Upper lobe of right lung (tissue), 1 donor: Measurements from ENCODE around the gene KRTAP9-6. TPM values are rescaled to one million over a fixed set of nuclear protein-coding genes. Genes with fewer than 3 reads are reported as not detected.
"Not testable (repeated sequence)": the region's sequence is repeated elsewhere in the genome, so short reads cannot be mapped to it uniquely, and the experiment has no call there.

Source experiments
- ATAC-seq: fragments of 200-7000 bp; cut with Tn5 transposase; one replicate; pipeline ENCODE4 v1.9.1; 2020; ENCODE audit warnings: mild to moderate bottlenecking, moderate library complexity
- DNase-seq: peaks from one replicate; pipeline ENCODE4 v3.0.0-alpha.2; 2020
- H3K27ac ChIP-seq: fragments of 200-600 bp; one replicate; pipeline ENCODE4 v1.8.0; 2022
- H3K27me3 ChIP-seq: fragments of 200-600 bp; one replicate; pipeline ENCODE4 v1.8.0; 2022; ENCODE audit warnings: mild to moderate bottlenecking
- H3K36me3 ChIP-seq: fragments of 200-600 bp; one replicate; pipeline ENCODE4 v1.8.0; 2022
- H3K4me1 ChIP-seq: fragments of 200-600 bp; one replicate; pipeline ENCODE4 v1.8.0; 2022
- H3K4me3 ChIP-seq: fragments of 200-600 bp; one replicate; pipeline ENCODE4 v1.8.0; 2022; ENCODE audit warnings: mild to moderate bottlenecking
- H3K9me3 ChIP-seq: fragments of 200-600 bp; one replicate; pipeline ENCODE4 v1.8.0; 2022
- CTCF ChIP-seq: fragments of 200-600 bp; IDR thresholded peaks from one replicate; pipeline ENCODE4 v1.8.0; 2022; ENCODE audit warnings: antibody characterized with exemption
- intact Hi-C: fragments of 100-400 bp; cut with DNase I; formaldehyde crosslinking; loops from one replicate; pipeline ENCODE4 v1.11.0; 2022
- long read RNA-seq: library from polyadenylated mRNA; unstranded; transcript quantifications from one replicate; pipeline ENCODE4 v2.0.0, GENCODE V29; 2021
- total RNA-seq: library from RNA; stranded (reverse); fragmentation: NEBNext Ultra II Directional; extraction: Animal tissue kit (Norgen Biotek cat#: 25700); gene quantifications from one replicate; pipeline ENCODE4 v1.2.1, GENCODE V29; 2021
- donor health status: DM: no; HTN: yes; CAD: no; lungs with severe emphysema.

Gene KRTAP9-6
- not detected for total RNA-seq
- long read RNA-seq = 0 reads

- intact Hi-C loops = no loop called here
- DNase-seq = no peak
Observed at GRCh38 chr17:41265078-41265477, at the start of gene KRTAP9-6. Gene KRTAP9-6, plus strand, starts transcription at chr17:41265378. Its CDS starts 0 bp downstream, at chr17:41265378.

DNA sequence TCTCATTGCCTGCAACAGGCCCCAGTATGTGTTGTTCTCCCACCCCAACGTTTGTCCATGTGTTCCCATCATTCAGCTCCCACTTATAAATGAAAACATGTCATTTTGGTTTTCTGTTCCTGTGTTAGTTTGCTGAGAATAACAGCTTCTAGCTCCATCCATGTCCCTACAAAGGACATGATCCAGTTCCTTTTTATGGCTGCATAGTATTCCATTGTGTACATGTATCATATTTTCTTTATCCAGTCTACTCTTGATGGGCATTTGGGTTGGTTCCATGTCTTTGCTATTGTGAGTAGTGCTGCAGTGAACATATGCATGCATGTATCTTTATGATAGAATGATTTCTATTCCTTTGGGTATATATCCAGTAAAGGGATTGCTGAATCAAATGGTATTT, 49.5 kb upstream of the KRTAP9-6 start:
- intact Hi-C loops = no loop called here
- H3K27me3 ChIP-seq = peaks cover 7% of the 10 kb centered on the region
- H3K4me3 ChIP-seq = no peak overlapping the region
- no peak for TF ChIP-seq CTCF
- H3K27ac ChIP-seq = no peak overlapping the region
- ATAC-seq (no peak), DNase-seq (no peak)
- H3K4me1 ChIP-seq = no peaks in the 10 kb centered on the region
- no peaks in the 10 kb centered on the region for H3K36me3 ChIP-seq
- no peaks in the 10 kb centered on the region for H3K9me3 ChIP-seq

More at GRCh38 chr17:41265078-41265477, at the start of gene KRTAP9-6:
- Histone ChIP-seq H3K36me3 (no peaks in the 10 kb centered on the region), H3K27me3 (no peaks in the 10 kb centered on the region), H3K9me3 (no peaks in the 10 kb centered on the region), H3K4me3 (no peak within 1 kb of the TSS), H3K27ac (no peak within 1 kb of the TSS), H3K4me1 (no peaks in the 10 kb centered on the region)
- no peak for ATAC-seq
- no peak for TF ChIP-seq CTCF

GRCh38 chr17:41223821-41224220, 41.4 kb upstream of the KRTAP9-6 start:
- no peak for DNase-seq

DNA sequence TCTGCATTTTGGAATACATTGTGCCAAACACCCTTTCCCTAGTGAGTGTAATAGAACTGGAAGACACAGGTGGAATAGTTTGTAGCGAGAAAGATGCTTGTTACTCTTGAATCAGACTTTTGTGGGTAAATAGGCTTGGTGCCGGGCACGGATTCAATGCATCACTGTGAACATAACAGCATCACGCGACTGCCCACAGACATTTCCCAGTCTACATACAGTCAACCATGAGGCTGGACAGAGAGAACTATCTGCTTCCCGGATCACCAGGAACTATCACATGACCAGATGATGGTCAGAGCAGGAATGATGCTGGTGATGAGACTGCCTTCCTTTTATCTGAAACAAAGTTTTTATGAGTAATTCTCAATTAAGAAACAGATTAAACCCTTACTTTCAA, 39.1 kb upstream of the KRTAP9-6 start:
- Histone ChIP-seq H3K27me3 (no peaks in the 10 kb centered on the region), H3K27ac (no peak overlapping the region), H3K4me3 (no peak overlapping the region), H3K9me3 (no peaks in the 10 kb centered on the region), H3K4me1 (no peaks in the 10 kb centered on the region), H3K36me3 (no peaks in the 10 kb centered on the region)
- intact Hi-C loops = no loop called here
- ATAC-seq (no peak), DNase-seq (no peak)
- no peak for TF ChIP-seq CTCF

More at GRCh38 chr17:41223821-41224220, 41.4 kb upstream of the KRTAP9-6 start:
- no peaks in the 10 kb centered on the region for H3K4me1 ChIP-seq
- H3K4me3 ChIP-seq = no peak overlapping the region
- H3K9me3 ChIP-seq = no peaks in the 10 kb centered on the region
- no peak overlapping the region for H3K27ac ChIP-seq
- intact Hi-C loops = no loop called here
- no peak for ATAC-seq
- no peaks in the 10 kb centered on the region for H3K36me3 ChIP-seq
- H3K27me3 ChIP-seq = no peaks in the 10 kb centered on the region
- no peak for TF ChIP-seq CTCF

GRCh38 chr17:41226598-41227095, 38.5 kb upstream of the KRTAP9-6 start, which contains the start of gene KRTAP9-2:
Gene KRTAP9-2, plus strand, starts transcription at chr17:41226648. Its CDS starts 7 bp downstream, at chr17:41226655.
- DNase-seq, H3K4me3 ChIP-seq, H3K27ac ChIP-seq, H3K9me3 ChIP-seq, ATAC-seq, H3K27me3 ChIP-seq, H3K4me1 ChIP-seq, intact Hi-C loops, H3K36me3 ChIP-seq: not testable (repeated sequence)

- intact Hi-C loops = no loop called here
- peaks cover 5% of the 10 kb centered on the region for H3K27me3 ChIP-seq
- no peaks in the 10 kb centered on the region for H3K9me3 ChIP-seq
- H3K4me3 ChIP-seq = no peak overlapping the region
- ATAC-seq = no peak
- TF ChIP-seq CTCF = no peak
- no peak for DNase-seq
- H3K36me3 ChIP-seq = no peaks in the 10 kb centered on the region
- no peaks in the 10 kb centered on the region for H3K4me1 ChIP-seq
- no peak overlapping the region for H3K27ac ChIP-seq
Observed at GRCh38 chr17:41230094-41230493, 35.1 kb upstream of the KRTAP9-6 start.
